ENCODE measurements around the gene TAX1BP1. TPM values are rescaled to one million over a fixed set of nuclear protein-coding genes. Genes with fewer than 3 reads are reported as not detected.

TAX1BP1 gene
- total RNA-seq, 2 donors from 2014 or later: 90.6 to 133 TPM

- no peak overlapping the region for H3K4me3 Mint-ChIP-seq
- ATAC-seq (no peak), DNase-seq (ENCODE audit: low spot score) (no peak)
- peaks cover 27 to 32% of the 10 kb centered on the region in 2 donors for H3K4me1 Mint-ChIP-seq (ENCODE audit: low read depth in 2 of 2)
- no peaks in the 10 kb centered on the region for H3K27me3 Mint-ChIP-seq
- H3K9me3 Mint-ChIP-seq: no peaks in the 10 kb centered on the region
- peaks cover 24% of the 10 kb centered on the region for H3K36me3 Mint-ChIP-seq
- H3K27ac Mint-ChIP-seq: no peak overlapping the region
Measured at GRCh38 chr7:27746978-27747377, 7.0 kb downstream of the TAX1BP1 start.

- H3K4me1 Mint-ChIP-seq (ENCODE audit: low read depth in 2 of 2): peaks cover 24 to 27% of the 10 kb centered on the region in 2 donors
- ATAC-seq: no peak
- H3K4me3 Mint-ChIP-seq: no peak overlapping the region
- peaks cover 26% of the 10 kb centered on the region for H3K36me3 Mint-ChIP-seq
- H3K27ac Mint-ChIP-seq: no peak overlapping the region
- no peaks in the 10 kb centered on the region for H3K27me3 Mint-ChIP-seq
- no peak for DNase-seq (ENCODE audit: low spot score)
- no peaks in the 10 kb centered on the region for H3K9me3 Mint-ChIP-seq
Measured at GRCh38 chr7:27747589-27748368, 7.8 kb downstream of the TAX1BP1 start.

GRCh38 chr7:27750316-27750715 lies 10.4 kb downstream of the TAX1BP1 start:
- H3K27ac Mint-ChIP-seq: no peak overlapping the region
- peaks cover 21 to 22% of the 10 kb centered on the region in 2 donors for H3K4me1 Mint-ChIP-seq (ENCODE audit: low read depth in 2 of 2)
- H3K36me3 Mint-ChIP-seq: peaks cover 32% of the 10 kb centered on the region
- no peaks in the 10 kb centered on the region for H3K9me3 Mint-ChIP-seq
- no peaks in the 10 kb centered on the region for H3K27me3 Mint-ChIP-seq
- ATAC-seq (no peak), DNase-seq (ENCODE audit: low spot score) (no peak)
- H3K4me3 Mint-ChIP-seq: no peak overlapping the region

GRCh38 chr7:27751888-27752660 lies 12.1 kb downstream of the TAX1BP1 start:
- no peak for ATAC-seq
- H3K9me3 Mint-ChIP-seq: no peaks in the 10 kb centered on the region
- H3K27me3 Mint-ChIP-seq: no peaks in the 10 kb centered on the region
- peaks cover 36% of the 10 kb centered on the region for H3K36me3 Mint-ChIP-seq
- no peak overlapping the region for H3K27ac Mint-ChIP-seq
- H3K4me3 Mint-ChIP-seq: no peak overlapping the region
- no peak for DNase-seq (ENCODE audit: low spot score)
- peaks cover 22 to 24% of the 10 kb centered on the region in 2 donors for H3K4me1 Mint-ChIP-seq (ENCODE audit: low read depth in 2 of 2)

- Mint-ChIP-seq H3K4me1 (ENCODE audit: low read depth in 2 of 2) (peaks cover 14 to 15% of the 10 kb centered on the region in 2 donors), H3K9me3 (no peaks in the 10 kb centered on the region), H3K4me3 (no peak overlapping the region), H3K27me3 (no peaks in the 10 kb centered on the region), H3K36me3 (peaks cover 38% of the 10 kb centered on the region), H3K27ac (no peak overlapping the region)
- no peak for ATAC-seq
- no peak for DNase-seq (ENCODE audit: low spot score)
Measured at GRCh38 chr7:27753863-27754262, 13.9 kb downstream of the TAX1BP1 start.

GRCh38 chr7:27756298-27756697 lies 16.3 kb downstream of the TAX1BP1 start:
- Mint-ChIP-seq H3K36me3 (peaks cover 21% of the 10 kb centered on the region), H3K9me3 (no peaks in the 10 kb centered on the region), H3K27me3 (no peaks in the 10 kb centered on the region), H3K27ac (no peak overlapping the region), H3K4me1 (ENCODE audit: low read depth in 2 of 2) (peaks cover 14 to 17% of the 10 kb centered on the region in 2 donors), H3K4me3 (no peak overlapping the region)
- ATAC-seq (no peak), DNase-seq (ENCODE audit: low spot score) (no peak)

- no peaks in the 10 kb centered on the region for H3K27me3 Mint-ChIP-seq
- no peak for ATAC-seq
- H3K27ac Mint-ChIP-seq: no peak overlapping the region
- H3K4me1 Mint-ChIP-seq (ENCODE audit: low read depth in 2 of 2): peaks cover 10 to 20% of the 10 kb centered on the region in 2 donors
- no peak for DNase-seq (ENCODE audit: low spot score)
- H3K9me3 Mint-ChIP-seq: no peaks in the 10 kb centered on the region
- peaks cover 19% of the 10 kb centered on the region for H3K36me3 Mint-ChIP-seq
- no peak overlapping the region for H3K4me3 Mint-ChIP-seq
Measured at GRCh38 chr7:27759491-27759890, 19.5 kb downstream of the TAX1BP1 start.

GRCh38 chr7:27762062-27762461 lies 22.1 kb downstream of the TAX1BP1 start:
- H3K4me1 Mint-ChIP-seq (ENCODE audit: low read depth in 2 of 2): peaks cover 7 to 19% of the 10 kb centered on the region in 2 donors
- no peak overlapping the region for H3K27ac Mint-ChIP-seq
- H3K27me3 Mint-ChIP-seq: no peaks in the 10 kb centered on the region
- no peak overlapping the region for H3K4me3 Mint-ChIP-seq
- no peaks in the 10 kb centered on the region for H3K9me3 Mint-ChIP-seq
- H3K36me3 Mint-ChIP-seq: peaks cover 15% of the 10 kb centered on the region
- ATAC-seq (no peak), DNase-seq (ENCODE audit: low spot score) (no peak)

- ATAC-seq: no peak
- Mint-ChIP-seq H3K4me1 (ENCODE audit: low read depth in 2 of 2) (peaks cover 7 to 19% of the 10 kb centered on the region in 2 donors), H3K9me3 (no peaks in the 10 kb centered on the region), H3K27ac (no peak overlapping the region), H3K27me3 (no peaks in the 10 kb centered on the region), H3K36me3 (peaks cover 13% of the 10 kb centered on the region), H3K4me3 (no peak overlapping the region)
- no peak for DNase-seq (ENCODE audit: low spot score)
Measured at GRCh38 chr7:27763983-27764508, 24.1 kb downstream of the TAX1BP1 start.

- H3K9me3 Mint-ChIP-seq: no peaks in the 10 kb centered on the region
- no peak for ATAC-seq
- no peak overlapping the region for H3K4me3 Mint-ChIP-seq
- peaks cover 7 to 19% of the 10 kb centered on the region in 2 donors for H3K4me1 Mint-ChIP-seq (ENCODE audit: low read depth in 2 of 2)
- H3K27me3 Mint-ChIP-seq: no peaks in the 10 kb centered on the region
- no peak for DNase-seq (ENCODE audit: low spot score)
- peaks cover 13% of the 10 kb centered on the region for H3K36me3 Mint-ChIP-seq
- no peak overlapping the region for H3K27ac Mint-ChIP-seq
Measured at GRCh38 chr7:27765841-27766240, 25.9 kb downstream of the TAX1BP1 start.

GRCh38 chr7:27767374-27767773 lies 27.4 kb downstream of the TAX1BP1 start:
- no peaks in the 10 kb centered on the region for H3K9me3 Mint-ChIP-seq
- DNase-seq (ENCODE audit: low spot score) (no peak), ATAC-seq (no peak)
- H3K27me3 Mint-ChIP-seq: no peaks in the 10 kb centered on the region
- H3K36me3 Mint-ChIP-seq: peaks cover 13% of the 10 kb centered on the region
- H3K27ac Mint-ChIP-seq: no peak overlapping the region
- H3K4me1 Mint-ChIP-seq (ENCODE audit: low read depth in 2 of 2): peaks cover 12 to 14% of the 10 kb centered on the region in 2 donors
- H3K4me3 Mint-ChIP-seq: no peak overlapping the region

- H3K4me1 Mint-ChIP-seq (ENCODE audit: low read depth in 2 of 2): peaks cover 12 to 13% of the 10 kb centered on the region in 2 donors
- ATAC-seq (no peak), DNase-seq (ENCODE audit: low spot score) (no peak)
- no peaks in the 10 kb centered on the region for H3K27me3 Mint-ChIP-seq
- no peaks in the 10 kb centered on the region for H3K9me3 Mint-ChIP-seq
- H3K4me3 Mint-ChIP-seq: no peak overlapping the region
- peaks cover 7% of the 10 kb centered on the region for H3K36me3 Mint-ChIP-seq
- no peak overlapping the region for H3K27ac Mint-ChIP-seq
Measured at GRCh38 chr7:27771111-27771510, 31.1 kb downstream of the TAX1BP1 start.

GRCh38 chr7:27774717-27775328 lies 34.9 kb downstream of the TAX1BP1 start:
- Mint-ChIP-seq H3K27me3 (no peaks in the 10 kb centered on the region), H3K27ac (no peak overlapping the region), H3K4me3 (no peak overlapping the region), H3K36me3 (peaks cover 7% of the 10 kb centered on the region), H3K9me3 (no peaks in the 10 kb centered on the region), H3K4me1 (ENCODE audit: low read depth in 2 of 2) (peaks cover 19 to 21% of the 10 kb centered on the region in 2 donors)
- ATAC-seq: no peak
- DNase-seq (ENCODE audit: low spot score): no peak

GRCh38 chr7:27775782-27776181 lies 35.8 kb downstream of the TAX1BP1 start:
- Mint-ChIP-seq H3K4me3 (no peak overlapping the region), H3K9me3 (no peaks in the 10 kb centered on the region), H3K4me1 (ENCODE audit: low read depth in 2 of 2) (peaks cover 19 to 21% of the 10 kb centered on the region in 2 donors), H3K27ac (no peak overlapping the region), H3K27me3 (no peaks in the 10 kb centered on the region), H3K36me3 (peaks cover 7% of the 10 kb centered on the region)
- DNase-seq (ENCODE audit: low spot score) (no peak), ATAC-seq (no peak)

Measured in natural killer cell treated with Interleukin-12 subunit alpha and Interleukin-12 subunit beta and Interleukin-15 and Interleukin-18, amount 100 ng/mL, for 72 hours (primary cell).